ENCODE measurements around the gene PAM.

DNA sequence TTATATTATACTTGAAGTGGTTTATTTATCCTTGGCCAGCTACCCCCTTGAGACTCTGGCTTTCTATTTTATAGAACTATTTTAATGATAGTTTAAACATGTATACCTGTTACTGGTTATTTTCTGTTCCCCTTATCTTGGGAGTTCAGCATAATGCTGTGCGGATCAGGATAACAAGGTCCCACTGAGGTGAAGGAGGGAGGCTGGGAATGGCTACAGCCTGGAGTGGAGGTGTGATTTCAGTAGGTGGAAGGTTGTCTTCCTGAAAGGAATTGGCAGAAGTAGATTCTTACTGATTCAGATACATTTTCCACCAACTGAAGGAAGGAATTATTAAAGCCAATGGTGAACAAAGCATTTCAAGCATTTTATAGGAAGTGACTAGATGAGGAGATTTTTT is 38.9 kb downstream of the PAM start:
- TF ChIP-seq, protein P1, sequence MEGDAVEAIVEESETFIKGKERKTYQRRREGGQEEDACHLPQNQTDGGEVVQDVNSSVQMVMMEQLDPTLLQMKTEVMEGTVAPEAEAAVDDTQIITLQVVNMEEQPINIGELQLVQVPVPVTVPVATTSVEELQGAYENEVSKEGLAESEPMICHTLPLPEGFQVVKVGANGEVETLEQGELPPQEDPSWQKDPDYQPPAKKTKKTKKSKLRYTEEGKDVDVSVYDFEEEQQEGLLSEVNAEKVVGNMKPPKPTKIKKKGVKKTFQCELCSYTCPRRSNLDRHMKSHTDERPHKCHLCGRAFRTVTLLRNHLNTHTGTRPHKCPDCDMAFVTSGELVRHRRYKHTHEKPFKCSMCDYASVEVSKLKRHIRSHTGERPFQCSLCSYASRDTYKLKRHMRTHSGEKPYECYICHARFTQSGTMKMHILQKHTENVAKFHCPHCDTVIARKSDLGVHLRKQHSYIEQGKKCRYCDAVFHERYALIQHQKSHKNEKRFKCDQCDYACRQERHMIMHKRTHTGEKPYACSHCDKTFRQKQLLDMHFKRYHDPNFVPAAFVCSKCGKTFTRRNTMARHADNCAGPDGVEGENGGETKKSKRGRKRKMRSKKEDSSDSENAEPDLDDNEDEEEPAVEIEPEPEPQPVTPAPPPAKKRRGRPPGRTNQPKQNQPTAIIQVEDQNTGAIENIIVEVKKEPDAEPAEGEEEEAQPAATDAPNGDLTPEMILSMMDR (IDR thresholded peaks at IDR 0.05): no peak
- no peak for TF ChIP-seq ZFX (IDR thresholded peaks at IDR 0.05; ENCODE audit: borderline replicate concordance)

All from 22Rv1 (cell line).